ENCODE results near the gene TBCK. TPM values are rescaled to one million over a fixed set of nuclear protein-coding genes. Genes with fewer than 3 reads are reported as not detected.

The TBCK gene
- total RNA-seq, 1 experiment from 2014 or later, result 25.5 TPM

GRCh38 chr4:106339431-106339830 is 23.4 kb upstream of the TBCK start:
- ChIA-PET POLR2A (ENCODE audit: low non-redundant PET) (no interaction called here), CTCF (no interaction called here)
- no peaks in the 10 kb centered on the region for H3K9me3 ChIP-seq (ENCODE audit: low read depth, low read length, poor library complexity, severe bottlenecking)
- intact Hi-C loops (cut with micrococcal nuclease; ENCODE audit: unreplicated experiment), result no loop called here
- DNase-seq (ENCODE audit: low spot score), result no peak
- H3K4me3 ChIP-seq (ENCODE audit: low read depth, low read length, poor library complexity, severe bottlenecking), result no peak overlapping the region
- H3K36me3 ChIP-seq (ENCODE audit: insufficient read depth, low read length, poor library complexity, severe bottlenecking), result peaks cover 51% of the 10 kb centered on the region
- peaks cover 4% of the 10 kb centered on the region for H3K4me1 ChIP-seq (ENCODE audit: insufficient read depth, low read length, poor library complexity, severe bottlenecking)
- TF ChIP-seq CTCF (conservative IDR thresholded peaks at IDR 0.05; ENCODE audit: low read depth, low read length), result no peak
- no peak for TF ChIP-seq EZH2 (IDR thresholded peaks at IDR 0.05; ENCODE audit: borderline replicate concordance, low read depth, low read length, poor library complexity, severe bottlenecking)
- BruUV-seq (replicated peaks), result no TSS peak
- no peak overlapping the region for H3K27ac ChIP-seq (ENCODE audit: low read depth, low read length, poor library complexity, severe bottlenecking)
- H3K27me3 ChIP-seq (replicated peaks; ENCODE audit: insufficient read depth, low read depth, low read length, poor library complexity), result no peaks in the 10 kb centered on the region

- DNase-seq (ENCODE audit: low spot score), result no peak
- H3K4me3 ChIP-seq (ENCODE audit: low read depth, low read length, poor library complexity, severe bottlenecking), result no peak overlapping the region
- H3K36me3 ChIP-seq (ENCODE audit: insufficient read depth, low read length, poor library complexity, severe bottlenecking), result peaks cover 54% of the 10 kb centered on the region
- POLR2A ChIA-PET (ENCODE audit: low non-redundant PET), result no interaction called here
- intact Hi-C loops (cut with micrococcal nuclease; ENCODE audit: unreplicated experiment), result no loop called here
- TF ChIP-seq CTCF (conservative IDR thresholded peaks at IDR 0.05; ENCODE audit: low read depth, low read length), result no peak
- TF ChIP-seq EZH2 (IDR thresholded peaks at IDR 0.05; ENCODE audit: borderline replicate concordance, low read depth, low read length, poor library complexity, severe bottlenecking), result no peak
- H3K27me3 ChIP-seq (replicated peaks; ENCODE audit: insufficient read depth, low read depth, low read length, poor library complexity), result no peaks in the 10 kb centered on the region
- H3K4me1 ChIP-seq (ENCODE audit: insufficient read depth, low read length, poor library complexity, severe bottlenecking), result no peaks in the 10 kb centered on the region
- CTCF ChIA-PET, result no interaction called here
- BruUV-seq (replicated peaks), result no TSS peak
- no peaks in the 10 kb centered on the region for H3K9me3 ChIP-seq (ENCODE audit: low read depth, low read length, poor library complexity, severe bottlenecking)
- no peak overlapping the region for H3K27ac ChIP-seq (ENCODE audit: low read depth, low read length, poor library complexity, severe bottlenecking)
These were observed 22.7 kb upstream of the TBCK start for GRCh38 chr4:106338671-106339070.

GRCh38 chr4:106337916-106338315 is 21.9 kb upstream of the TBCK start:
- no peak for TF ChIP-seq EZH2 (IDR thresholded peaks at IDR 0.05; ENCODE audit: borderline replicate concordance, low read depth, low read length, poor library complexity, severe bottlenecking)
- no peak for TF ChIP-seq CTCF (conservative IDR thresholded peaks at IDR 0.05; ENCODE audit: low read depth, low read length)
- Histone ChIP-seq H3K4me3 (ENCODE audit: low read depth, low read length, poor library complexity, severe bottlenecking) (no peak overlapping the region), H3K27me3 (replicated peaks; ENCODE audit: insufficient read depth, low read depth, low read length, poor library complexity) (no peaks in the 10 kb centered on the region), H3K36me3 (ENCODE audit: insufficient read depth, low read length, poor library complexity, severe bottlenecking) (peaks cover 60% of the 10 kb centered on the region), H3K27ac (ENCODE audit: low read depth, low read length, poor library complexity, severe bottlenecking) (no peak overlapping the region), H3K4me1 (ENCODE audit: insufficient read depth, low read length, poor library complexity, severe bottlenecking) (no peaks in the 10 kb centered on the region), H3K9me3 (ENCODE audit: low read depth, low read length, poor library complexity, severe bottlenecking) (no peaks in the 10 kb centered on the region)
- BruUV-seq (replicated peaks), result no TSS peak
- POLR2A ChIA-PET (ENCODE audit: low non-redundant PET), result no interaction called here
- CTCF ChIA-PET, result no interaction called here
- intact Hi-C loops (cut with micrococcal nuclease; ENCODE audit: unreplicated experiment), result no loop called here
- no peak for DNase-seq (ENCODE audit: low spot score)

Measured in A673 (cell line).